IMR-90 (cell line): ENCODE results near the gene NFAT5. TPM values are rescaled to one million over a fixed set of nuclear protein-coding genes. Genes with fewer than 3 reads are reported as not detected.

Experiments used
- ATAC-seq: fragments of 200-7000 bp; cut with Tn5 transposase; 2 replicates; pipeline ENCODE4 v1.9.1; 2020; ENCODE audit warnings: low read depth, mild to moderate bottlenecking, moderate library complexity
- BruUV-seq: library from RNA; stranded (reverse); fragments of 400-500 nt; replicated peaks from 2 replicates; lab custom pipeline; 2021; lab: Mats Ljungman, UMichigan
- CTCF ChIA-PET: fragments of 300-600 bp; formaldehyde crosslinking; extraction: SDS; loops from one replicate; lab custom pipeline; 2021; ENCODE audit warnings: antibody characterized with exemption; lab: Yijun Ruan, JAX
- POLR2A ChIA-PET: fragments of 300-600 bp; sonication (Branson Sonifier 250); formaldehyde crosslinking; loops from one replicate; lab custom pipeline; 2022; ENCODE audit warnings: antibody characterized with exemption; ENCODE audit not compliant: unreplicated experiment; lab: Charles Lee
- DNase-seq: peaks from one replicate; pipeline ENCODE4 v3.0.0; 2013
- H2AFZ ChIP-seq: replicated peaks from 2 replicates; pipeline ENCODE3; 2013; ENCODE audit warnings: low read length, mild to moderate bottlenecking; ENCODE audit not compliant: poor library complexity
- H2AK5ac ChIP-seq: 2 replicates; pipeline ENCODE4 v1.6.1; 2013; ENCODE audit warnings: low read depth, low read length, inconsistent platforms
- H2AK9ac ChIP-seq: replicated peaks from 2 replicates; pipeline ENCODE3; 2013; ENCODE audit warnings: mild to moderate bottlenecking, low read depth, low read length, moderate library complexity; ENCODE audit not compliant: poor library complexity
- H2BK120ac ChIP-seq: 2 replicates; pipeline ENCODE4 v1.6.1; 2013; ENCODE audit warnings: low read depth, low read length, inconsistent platforms
- H2BK15ac ChIP-seq: 3 replicates; pipeline ENCODE4 v1.6.1; 2013; ENCODE audit warnings: low read depth, low read length, inconsistent platforms
- H2BK20ac ChIP-seq: 2 replicates; pipeline ENCODE4 v1.6.1; 2013; ENCODE audit warnings: low read depth, mild to moderate bottlenecking, inconsistent platforms, low read length, moderate library complexity
- H2BK5ac ChIP-seq: 2 replicates; pipeline ENCODE4 v1.6.1; 2013; ENCODE audit warnings: mild to moderate bottlenecking, low read depth, low read length, inconsistent platforms; ENCODE audit not compliant: poor library complexity, severe bottlenecking
- H3K14ac ChIP-seq: replicated peaks from 2 replicates; pipeline ENCODE4 v1.6.1; 2013; ENCODE audit warnings: low read depth, low read length, inconsistent platforms
- H3K18ac ChIP-seq: 2 replicates; pipeline ENCODE4 v1.6.1; 2013; ENCODE audit warnings: low read depth, low read length, control low read depth
- H3K23ac ChIP-seq: 2 replicates; pipeline ENCODE4 v1.6.1; 2013; ENCODE audit warnings: low read depth, low read length, inconsistent platforms
- H3K27ac ChIP-seq: 2 replicates; pipeline ENCODE4 v1.5.1; 2013; ENCODE audit warnings: mild to moderate bottlenecking, control low read depth, low read length; ENCODE audit not compliant: insufficient read depth
- H3K27me3 ChIP-seq: 2 replicates; pipeline ENCODE4 v1.6.1; 2013; ENCODE audit warnings: low read length; ENCODE audit not compliant: control insufficient read depth, insufficient read depth
- H3K36me3 ChIP-seq: 2 replicates; pipeline ENCODE4 v1.6.1; 2013; ENCODE audit warnings: low read length, mixed read lengths; ENCODE audit not compliant: control insufficient read depth, insufficient read depth
- H3K4ac ChIP-seq: 2 replicates; pipeline ENCODE4 v1.6.1; 2013; ENCODE audit warnings: low read depth, low read length, inconsistent platforms
- H3K4me1 ChIP-seq: 2 replicates; pipeline ENCODE4 v1.6.1; 2013; ENCODE audit warnings: low read length, mixed read lengths; ENCODE audit not compliant: control insufficient read depth, insufficient read depth
- H3K4me2 ChIP-seq: 2 replicates; pipeline ENCODE4 v1.6.1; 2013; ENCODE audit warnings: low read depth, mild to moderate bottlenecking, control low read depth, low read length, moderate library complexity
- H3K4me3 ChIP-seq: 2 replicates; pipeline ENCODE4 v1.5.1; 2013; ENCODE audit warnings: low read depth, mild to moderate bottlenecking, control low read depth, low read length, moderate library complexity; ENCODE audit not compliant: insufficient read depth
- H3K56ac ChIP-seq: 2 replicates; pipeline ENCODE4 v1.6.1; 2013; ENCODE audit warnings: low read length, inconsistent platforms; ENCODE audit not compliant: insufficient read depth; ENCODE audit errors: extremely low read depth
- H3K79me1 ChIP-seq, 2 experiments: 2 replicates each; pipeline ENCODE4 v1.6.1; 2013; ENCODE audit warnings: low read length in 2 of 2, inconsistent platforms in 1 of 2, low read depth in 1 of 2
- H3K9ac ChIP-seq: 2 replicates; pipeline ENCODE4 v1.6.1; 2013; ENCODE audit warnings: low read depth, low read length, control low read depth
- H3K9me1 ChIP-seq: 2 replicates; pipeline ENCODE4 v1.6.1; 2013; ENCODE audit warnings: low read length, inconsistent platforms; ENCODE audit not compliant: insufficient read depth
- H3K9me3 ChIP-seq: 2 replicates; pipeline ENCODE4 v1.6.1; 2013; ENCODE audit warnings: low read length; ENCODE audit not compliant: control insufficient read depth, insufficient read depth
- H4K20me1 ChIP-seq: 2 replicates; pipeline ENCODE4 v1.6.1; 2013; ENCODE audit warnings: low read length, inconsistent platforms; ENCODE audit not compliant: insufficient read depth
- H4K5ac ChIP-seq: 2 replicates; pipeline ENCODE4 v1.6.1; 2013; ENCODE audit warnings: mild to moderate bottlenecking, low read depth, low read length, control low read depth
- H4K8ac ChIP-seq, 2 experiments: 2 replicates each; pipeline ENCODE4 v1.6.1; 2013; ENCODE audit warnings: low read depth in 2 of 2, low read length in 2 of 2, control low read depth in 1 of 2, inconsistent platforms in 1 of 2
- H4K91ac ChIP-seq: 2 replicates; pipeline ENCODE4 v1.6.1; 2013; ENCODE audit warnings: low read depth, low read length, inconsistent platforms; ENCODE audit not compliant: insufficient read depth
- CEBPB ChIP-seq: IDR thresholded peaks from 2 replicates; pipeline ENCODE4 v1.6.1; 2012; ENCODE audit warnings: low read depth, low read length, improper control_type of control experiment
- CTCF ChIP-seq: conservative IDR thresholded peaks from 2 replicates; pipeline ENCODE4 v1.5.1; 2012; ENCODE audit warnings: mild to moderate bottlenecking, low read depth, low read length, improper control_type of control experiment
- POLR2A ChIP-seq: IDR thresholded peaks from 2 replicates; pipeline ENCODE4 v1.6.1; 2012; ENCODE audit warnings: mild to moderate bottlenecking, low read depth, low read length
- WGBS, 2 experiments: methylation state at CpG; one replicate each; pipeline versions ENCODE4 v1.1.5 to v1.1.7; 2013; ENCODE audit warnings: missing lambda C conversion rate in 2 of 2; ENCODE audit not compliant: insufficient read length in 1 of 2; ENCODE audit errors: extremely low coverage in 2 of 2; 5-methylcytosine and 5-hydroxymethylcytosine counted together
- dilution Hi-C: fragments of 300-500 bp; cut with HindIII; formaldehyde crosslinking; loops from one replicate; pipeline ENCODE4 v1.14.3; 2018; ENCODE audit warnings: low sequenced_read_pairs; ENCODE audit not compliant: unreplicated experiment
- in situ Hi-C: fragments of 300-500 bp; cut with MboI; formaldehyde crosslinking; loops from 3 replicates; pipeline ENCODE4 v1.14.3; 2019; ENCODE audit warnings: low sequenced_read_pairs, inconsistent platforms, mixed read lengths
- intact Hi-C: fragments of 100-400 bp; cut with micrococcal nuclease; formaldehyde crosslinking; loops from 2 replicates; pipeline ENCODE4 v1.10.0; 2022
- polyA plus RNA-seq, 3 experiments: library from polyadenylated mRNA; depleted of rRNA; stranded (reverse); fragments of >200 nt; gene quantifications; 2 replicates each; pipeline ENCODE4 v1.2.3, GENCODE V29; 2012; ENCODE audit warnings: low replicate concordance in 1 of 3
- total RNA-seq: library from RNA; depleted of rRNA; stranded (reverse); fragments of >200 nt; gene quantifications from 2 replicates; pipeline ENCODE4 v1.2.3, GENCODE V29; 2012

NFAT5 gene
- total and polyA plus RNA-seq, 2 of the 4 experiments (the other 2 are of a cell fraction), result 10.9 to 20.1 TPM

DNA sequence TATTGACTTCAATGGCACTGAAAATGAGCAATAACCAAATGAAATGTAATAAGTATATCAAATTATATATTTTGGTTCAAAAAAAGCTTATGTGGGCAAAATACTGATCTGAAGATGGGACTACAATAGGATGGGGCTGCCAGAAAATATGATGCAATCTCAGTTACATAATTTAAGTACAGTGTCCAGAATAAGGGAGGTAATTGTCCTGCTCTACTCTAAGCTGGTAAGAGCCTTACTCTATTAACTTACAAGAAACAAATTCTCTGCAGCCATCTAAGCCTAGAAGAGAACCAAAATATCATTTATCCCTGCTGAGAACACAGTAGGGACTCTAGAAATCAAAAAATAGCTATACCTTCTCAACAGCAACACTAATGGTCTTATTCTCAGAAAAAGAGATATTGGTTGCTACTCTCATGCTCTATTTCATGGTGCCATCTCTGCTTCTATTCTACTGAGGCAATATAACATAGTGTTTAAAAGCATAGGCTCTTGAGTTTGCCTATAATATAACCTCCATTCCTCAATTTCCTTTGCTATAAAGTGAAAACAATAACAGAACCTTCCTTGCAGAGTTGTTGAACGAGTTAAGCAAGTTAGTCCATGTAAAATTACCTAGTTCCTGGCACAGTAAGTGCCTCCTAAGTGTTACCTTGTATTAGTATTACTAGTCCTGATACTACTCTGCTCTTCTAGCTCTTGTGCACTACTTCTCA is 140.6 kb downstream of the NFAT5 start:
- Histone ChIP-seq H2BK15ac (no peak overlapping the region), H2AK5ac (no peak overlapping the region), H2AK9ac (no peak overlapping the region), H2AFZ (no peak overlapping the region), H3K4me3 (no peak overlapping the region), H3K4me1 (peaks cover 6% of the 10 kb centered on the region), H3K27me3 (no peaks in the 10 kb centered on the region), H4K5ac (no peak overlapping the region), H4K91ac (no peak overlapping the region), H4K8ac (no peak overlapping the region), H3K4ac (no peak overlapping the region), H2BK20ac (no peak overlapping the region), H3K9me3 (no peaks in the 10 kb centered on the region), H3K9ac (no peak overlapping the region), H3K36me3 (peaks cover 22% of the 10 kb centered on the region), H4K20me1 (peaks cover 7% of the 10 kb centered on the region; the same call in 1 of the 2 replicates), H3K18ac (no peak overlapping the region), H2BK5ac (no peak overlapping the region), H3K79me1 (peaks cover 14 to 28% of the 10 kb centered on the region in 2 experiments), H3K9me1 (no peaks in the 10 kb centered on the region), H3K56ac (no peak overlapping the region), H3K23ac (no peak overlapping the region), H3K27ac (no peak overlapping the region), H3K4me2 (no peak overlapping the region), H2BK120ac (no peak overlapping the region), H3K14ac (no peak overlapping the region)
- ATAC-seq (no peak), DNase-seq (no peak)
- intact Hi-C loops, result no loop called here
- in situ Hi-C loops, result loop anchor here (5.0 kb wide), 1 partner anchor 46 kb away; the partner anchor contains the start of gene NOB1
- POLR2A ChIA-PET, result no interaction called here
- dilution Hi-C loops, result no loop called here
- no CpG with 5 or more reads among the region's 1 CpG for WGBS, 2 experiments
- CTCF ChIA-PET, result interaction anchor here (0.7 kb wide), 1 partner anchor 11 kb away, joined by 3 read pairs; no protein-coding TSS in a partner anchor
- TF ChIP-seq CEBPB (peak; percentile 81), CTCF (no peak), POLR2A (no peak)
- no TSS peak for BruUV-seq
